B cell (primary cell): ENCODE measurements around the gene MBNL1. TPM values are rescaled to one million over a fixed set of nuclear protein-coding genes. Genes with fewer than 3 reads are reported as not detected.

Source experiments
- ATAC-seq: fragments of 200-7000 bp; cut with Tn5 transposase; one replicate; pipeline ENCODE4 v1.10.0; 2021; ENCODE audit warnings: low read depth, mild to moderate bottlenecking, moderate number of reproducible peaks, moderate library complexity
- CTCF ChIA-PET: fragments of 350-600 bp; sonication (Branson Sonifier 250); formaldehyde crosslinking; loops from one replicate; lab custom pipeline; 2021; ENCODE audit warnings: antibody characterized with exemption, inconsistent platforms; lab: Charles Lee
- POLR2A ChIA-PET: fragments of 350-600 bp; sonication (Branson Sonifier 250); formaldehyde crosslinking; loops from one replicate; lab custom pipeline; 2021; ENCODE audit warnings: antibody characterized with exemption; lab: Charles Lee
- DNase-seq: peaks from one replicate; pipeline ENCODE4 v3.0.0; 2013
- H2AFZ ChIP-seq: 2 replicates; pipeline ENCODE4 v1.6.1; 2012; ENCODE audit warnings: mild to moderate bottlenecking, low read depth, low read length; ENCODE audit not compliant: insufficient read depth, poor library complexity, severe bottlenecking
- H3K27ac ChIP-seq, 2 donors: 1 replicate in 1 of 2; 2 replicates in 1 of 2; pipeline ENCODE4 v1.5.1; 2012 to 2013; ENCODE audit warnings: low read length in 2 of 2, mild to moderate bottlenecking in 2 of 2, moderate library complexity in 1 of 2
- H3K27me3 ChIP-seq, 4 experiments: fragments of 200-600 bp in 1 of 4; sonication (generic) in 1 of 4; replicated peaks in 1 of 4; 1 replicate in 2 of 4; 2 replicates in 2 of 4; pipeline versions ENCODE4 v1.6.1 to v1.7.0; 2013 to 2016; ENCODE audit warnings: low read length in 3 of 4, mild to moderate bottlenecking in 2 of 4, mixed read lengths in 1 of 4, moderate library complexity in 1 of 4; ENCODE audit not compliant: insufficient read depth in 4 of 4, control insufficient read depth in 3 of 4; ENCODE audit errors: control extremely low read depth in 1 of 4
- H3K36me3 ChIP-seq, 2 experiments: replicated peaks in 1 of 2; 1 replicate in 1 of 2; 2 replicates in 1 of 2; pipeline versions ENCODE4 v1.6.1 to v1.7.1; 2013; ENCODE audit warnings: low read length in 1 of 2; ENCODE audit not compliant: insufficient read depth in 2 of 2, control insufficient read depth in 1 of 2; ENCODE audit errors: control extremely low read depth in 1 of 2, extremely low read depth in 1 of 2
- H3K4me1 ChIP-seq, 2 donors: fragments of 200-600 bp in 1 of 2; sonication (generic) in 1 of 2; 1 replicate in 1 of 2; 2 replicates in 1 of 2; pipeline versions ENCODE4 v1.5.1 to v1.6.1; 2013 to 2017; ENCODE audit warnings: low read length in 2 of 2; ENCODE audit not compliant: control insufficient read depth in 2 of 2, insufficient read depth in 2 of 2
- H3K4me2 ChIP-seq: replicated peaks from 2 replicates; pipeline ENCODE3; 2012; ENCODE audit warnings: mild to moderate bottlenecking, low read depth, low read length; ENCODE audit not compliant: poor library complexity, severe bottlenecking
- H3K4me3 ChIP-seq, 5 experiments: fragments of 200-600 bp in 1 of 5; sonication (generic) in 1 of 5; 1 replicate in 3 of 5; 2 replicates in 2 of 5; pipeline versions ENCODE4 v1.5.1 to v1.7.0; 2011 to 2016; ENCODE audit warnings: low read length in 4 of 5, mild to moderate bottlenecking in 4 of 5, low read depth in 2 of 5, control low read depth in 1 of 5, moderate library complexity in 1 of 5; ENCODE audit not compliant: insufficient read depth in 1 of 5; ENCODE audit errors: control extremely low read depth in 1 of 5, extremely low read depth in 1 of 5
- H3K79me2 ChIP-seq: fragments of 200-600 bp; sonication (generic); one replicate; pipeline ENCODE4 v1.6.0; 2016; ENCODE audit warnings: low read length; ENCODE audit not compliant: control insufficient read depth, insufficient read depth
- H3K9ac ChIP-seq: fragments of 200-600 bp; sonication (generic); 2 replicates; pipeline ENCODE4 v1.6.1; 2017; ENCODE audit warnings: mild to moderate bottlenecking, low read length, moderate library complexity
- H3K9me3 ChIP-seq, 3 donors: one replicate each; pipeline versions ENCODE4 v1.6.1 to v1.7.1; 2013; ENCODE audit warnings: low read length in 2 of 3; ENCODE audit not compliant: control insufficient read depth in 2 of 3, insufficient read depth in 1 of 3; ENCODE audit errors: control extremely low read depth in 1 of 3
- H4K20me1 ChIP-seq: 2 replicates; pipeline ENCODE4 v1.6.0; 2012; ENCODE audit warnings: mild to moderate bottlenecking, low read length; ENCODE audit not compliant: insufficient read depth, control insufficient read depth, poor library complexity, severe bottlenecking
- H3K27ac Mint-ChIP-seq: one replicate; pipeline ENCODE4 v1.8.0; 2021; ENCODE audit warnings: mixed read lengths
- H3K27me3 Mint-ChIP-seq: one replicate; pipeline ENCODE4 v1.8.0; 2021; ENCODE audit warnings: mixed read lengths
- H3K4me1 Mint-ChIP-seq: one replicate; pipeline ENCODE4 v1.8.0; 2021; ENCODE audit warnings: mixed read lengths
- H3K4me3 Mint-ChIP-seq: one replicate; pipeline ENCODE4 v1.8.0; 2021; ENCODE audit warnings: mixed read lengths
- H3K9me3 Mint-ChIP-seq: one replicate; pipeline ENCODE4 v1.8.0; 2022; ENCODE audit warnings: mixed read lengths; ENCODE audit not compliant: insufficient read depth
- EZH2 ChIP-seq: IDR thresholded peaks from 2 replicates; pipeline ENCODE4 v1.6.1; 2012; ENCODE audit warnings: borderline replicate concordance, low read depth, mild to moderate bottlenecking, moderate library complexity, low read length; ENCODE audit not compliant: insufficient read depth, poor library complexity, severe bottlenecking
- WGBS: methylation state at CpG from one replicate; pipeline ENCODE4 v1.1.5; 2013; ENCODE audit warnings: missing lambda C conversion rate; ENCODE audit not compliant: insufficient coverage; 5-methylcytosine and 5-hydroxymethylcytosine counted together
- intact Hi-C: fragments of 100-400 bp; cut with micrococcal nuclease; formaldehyde crosslinking; loops from one replicate; pipeline ENCODE4 v1.10.0; 2022
- polyA plus RNA-seq: library from polyadenylated mRNA; depleted of rRNA; stranded (reverse); fragments of >200 nt; gene quantifications from 2 replicates; pipeline ENCODE4 v1.2.3, GENCODE V29; 2012
- total RNA-seq, 2 donors: library from RNA; stranded (reverse); fragments of 120-200 nt in 1 of 2; gene quantifications; 1 replicate in 1 of 2; 2 replicates in 1 of 2; pipeline versions ENCODE4 v1.2.3 to v1.2.4, GENCODE V29; 2013 to 2022
- TF ChIP-seq, protein P1 (sequence below): fragments of 200-600 bp; IDR thresholded peaks from one replicate; pipeline ENCODE4 v1.8.0; 2022; ENCODE audit warnings: antibody characterized with exemption, mild to moderate bottlenecking

MBNL1 gene
- total and polyA plus RNA-seq, 2 donors (not counting 1 experiment from before 2014, with no cell fraction given), result 195 to 505 TPM

DNA sequence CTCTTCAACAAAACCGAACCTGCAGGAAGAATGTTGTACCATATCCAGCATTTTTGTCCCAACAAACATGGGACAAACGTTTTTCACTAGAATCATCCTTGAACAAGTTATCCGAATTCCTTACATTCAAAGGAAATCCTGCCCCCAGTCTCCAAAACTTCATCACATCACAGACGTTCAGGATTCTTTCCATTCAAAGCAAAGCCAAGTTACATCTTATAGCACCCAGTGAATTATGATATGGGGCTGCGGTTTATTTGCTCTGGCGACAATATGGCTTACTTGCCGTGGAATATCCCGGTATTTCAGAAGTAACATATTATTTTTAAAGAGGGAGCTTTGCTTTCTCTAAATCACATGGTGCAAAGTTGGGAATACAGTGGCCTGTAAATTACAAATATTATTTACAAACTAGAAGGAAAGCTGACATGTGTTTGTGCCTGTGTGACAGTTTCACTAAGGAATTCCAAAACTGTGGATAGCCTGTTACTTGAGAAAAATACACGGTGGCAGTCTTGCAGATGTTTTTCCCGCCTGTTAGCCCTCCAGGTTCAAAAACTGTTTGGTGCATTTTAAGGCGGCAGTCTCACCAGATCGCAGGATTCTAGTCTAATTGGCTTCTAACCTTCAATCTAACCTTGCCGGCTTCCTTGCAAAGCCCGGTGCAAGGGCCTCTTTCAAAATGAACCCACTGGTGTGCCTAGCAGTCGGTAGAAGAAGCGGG is 736 bp upstream of the MBNL1 start:
- H3K27ac Mint-ChIP-seq, result peak overlapping the region; percentile 96
- H3K4me1 Mint-ChIP-seq, result peaks cover 61% of the 10 kb centered on the region
- DNase-seq (peak; percentile 22), ATAC-seq (no peak)
- no peaks in the 10 kb centered on the region for H3K27me3 ChIP-seq
- H3K4me3 ChIP-seq, result peak overlapping the region; percentile 80 to 94 (median 92)
- H4K20me1 ChIP-seq, result peaks cover 16% of the 10 kb centered on the region
- H3K27me3 Mint-ChIP-seq, result no peaks in the 10 kb centered on the region
- peak overlapping the region; percentile 81 for H2AFZ ChIP-seq
- H3K36me3 ChIP-seq, result peaks cover 0 to 2% of the 10 kb centered on the region in 2 experiments
- no peaks in the 10 kb centered on the region for H3K9me3 Mint-ChIP-seq
- WGBS, result 8% methylated on average over 10 of the region's 16 CpGs
- POLR2A ChIA-PET, result interaction anchor here (0.7 to 3.3 kb wide), 16 partner anchors 9 to 104 kb away, joined by 3 to 52 read pairs (median 8); no protein-coding TSS in a partner anchor
- H3K4me1 ChIP-seq, result peaks cover 28 to 43% of the 10 kb centered on the region in 2 donors
- peak overlapping the region; percentile 90 for H3K4me2 ChIP-seq
- peak overlapping the region; percentile 86 to 93 for H3K27ac ChIP-seq
- CTCF ChIA-PET, result interaction anchor here (0.8 to 3.7 kb wide), 14 partner anchors 10 to 84 kb away, joined by 3 to 29 read pairs (median 6); no protein-coding TSS in a partner anchor
- intact Hi-C loops, result loop anchor here (1.0 to 2.0 kb wide), 5 partner anchors 10 to 1859 kb away; partner anchors contain the start of gene TSC22D2
- H3K79me2 ChIP-seq, result peaks cover 92% of the 10 kb centered on the region
- peak overlapping the region; percentile 87 for H3K4me3 Mint-ChIP-seq
- H3K9me3 ChIP-seq, result no peaks in the 10 kb centered on the region
- TF ChIP-seq EZH2, result no peak
- TF ChIP-seq, protein P1, sequence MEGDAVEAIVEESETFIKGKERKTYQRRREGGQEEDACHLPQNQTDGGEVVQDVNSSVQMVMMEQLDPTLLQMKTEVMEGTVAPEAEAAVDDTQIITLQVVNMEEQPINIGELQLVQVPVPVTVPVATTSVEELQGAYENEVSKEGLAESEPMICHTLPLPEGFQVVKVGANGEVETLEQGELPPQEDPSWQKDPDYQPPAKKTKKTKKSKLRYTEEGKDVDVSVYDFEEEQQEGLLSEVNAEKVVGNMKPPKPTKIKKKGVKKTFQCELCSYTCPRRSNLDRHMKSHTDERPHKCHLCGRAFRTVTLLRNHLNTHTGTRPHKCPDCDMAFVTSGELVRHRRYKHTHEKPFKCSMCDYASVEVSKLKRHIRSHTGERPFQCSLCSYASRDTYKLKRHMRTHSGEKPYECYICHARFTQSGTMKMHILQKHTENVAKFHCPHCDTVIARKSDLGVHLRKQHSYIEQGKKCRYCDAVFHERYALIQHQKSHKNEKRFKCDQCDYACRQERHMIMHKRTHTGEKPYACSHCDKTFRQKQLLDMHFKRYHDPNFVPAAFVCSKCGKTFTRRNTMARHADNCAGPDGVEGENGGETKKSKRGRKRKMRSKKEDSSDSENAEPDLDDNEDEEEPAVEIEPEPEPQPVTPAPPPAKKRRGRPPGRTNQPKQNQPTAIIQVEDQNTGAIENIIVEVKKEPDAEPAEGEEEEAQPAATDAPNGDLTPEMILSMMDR, result no peak
- peak overlapping the region; percentile 95 for H3K9ac ChIP-seq
